Mucosa of descending colon (tissue), 3 donors: ENCODE results near the gene GPRC5C. TPM values are rescaled to one million over a fixed set of nuclear protein-coding genes. Genes with fewer than 3 reads are reported as not detected.

Experiments used
- ATAC-seq: fragments of 200-7000 bp; cut with Tn5 transposase; one replicate; pipeline ENCODE4 v1.9.1; 2020; ENCODE audit warnings: mild to moderate bottlenecking, moderate library complexity
- DNase-seq, 3 donors: peaks; one replicate each; pipeline ENCODE4 v3.0.0-alpha.2; 2020
- H3K36me3 ChIP-seq: fragments of 200-600 bp; one replicate; pipeline ENCODE4 v1.8.0; 2021; ENCODE audit warnings: low read depth, mild to moderate bottlenecking
- H3K4me1 ChIP-seq: fragments of 200-600 bp; one replicate; pipeline ENCODE4 v1.8.0; 2021; ENCODE audit warnings: low read depth, mild to moderate bottlenecking
- H3K4me3 ChIP-seq: fragments of 200-600 bp; one replicate; pipeline ENCODE4 v1.8.0; 2021; ENCODE audit warnings: mild to moderate bottlenecking
- H3K9me3 ChIP-seq: fragments of 200-600 bp; one replicate; pipeline ENCODE4 v1.8.0; 2021; ENCODE audit warnings: mild to moderate bottlenecking
- CTCF ChIP-seq: fragments of 200-600 bp; IDR thresholded peaks from one replicate; pipeline ENCODE4 v1.8.0; 2022; ENCODE audit warnings: antibody characterized with exemption, mild to moderate bottlenecking
- intact Hi-C, 2 donors: fragments of 100-400 bp; cut with DNase I in 1 of 2; cut with micrococcal nuclease in 1 of 2; formaldehyde crosslinking; loops; one replicate each; pipeline versions ENCODE4 v1.11.0 to v1.11.1; 2022; cut with DNase I, micrococcal nuclease
- total RNA-seq, 3 donors: library from RNA; stranded (reverse); fragmentation: NEBNext Ultra II Directional in 2 of 3; extraction: Animal tissue kit (Norgen Biotek cat#: 25700) in 2 of 3; gene quantifications; one replicate each; pipeline versions ENCODE4 v1.2.1 to v1.2.4, GENCODE V29; 2021 to 2023
- donor health status: DM: no; HTN: no; CAD: no; lungs with moderate emphysema.
- donor health status: DM: no; HTN: no; CAD: no.
- donor health status: DM: no; HTN: yes; CAD: no.

GPRC5C gene
- total RNA-seq, 3 donors from 2014 or later = 62.2 to 172 (median 139) TPM

- Histone ChIP-seq H3K36me3 (no peaks in the 10 kb centered on the region), H3K4me3 (no peak overlapping the region), H3K4me1 (peaks cover 7% of the 10 kb centered on the region), H3K9me3 (no peaks in the 10 kb centered on the region)
- no peak for TF ChIP-seq CTCF
- DNase-seq = peak in 1 of 3 donors; percentile 21
- ATAC-seq = no peak
- intact Hi-C loops = no loop called here
Measured at GRCh38 chr17:74393346-74393942, 38.4 kb upstream of the GPRC5C start.

GRCh38 chr17:74394275-74394950 lies 37.5 kb upstream of the GPRC5C start:
- ATAC-seq (no peak), DNase-seq (peak in 1 of 3 donors; percentile 39)
- Histone ChIP-seq H3K36me3 (no peaks in the 10 kb centered on the region), H3K4me1 (peaks cover 7% of the 10 kb centered on the region), H3K4me3 (no peak overlapping the region), H3K9me3 (no peaks in the 10 kb centered on the region)
- TF ChIP-seq CTCF = no peak
- intact Hi-C loops = no loop called here

- DNase-seq = peak; percentile 47 to 64 (median 52)
- no peak overlapping the region for H3K4me3 ChIP-seq
- H3K36me3 ChIP-seq = no peaks in the 10 kb centered on the region
- intact Hi-C loops = no loop called here
- TF ChIP-seq CTCF = no peak
- peak; percentile 97 for ATAC-seq
- H3K4me1 ChIP-seq = peaks cover 7% of the 10 kb centered on the region
- H3K9me3 ChIP-seq = no peaks in the 10 kb centered on the region
Measured at GRCh38 chr17:74394977-74395376, 36.9 kb upstream of the GPRC5C start.

- Histone ChIP-seq H3K9me3 (no peaks in the 10 kb centered on the region), H3K4me3 (no peak overlapping the region), H3K36me3 (no peaks in the 10 kb centered on the region), H3K4me1 (peaks cover 7% of the 10 kb centered on the region)
- DNase-seq (no peak), ATAC-seq (no peak)
- TF ChIP-seq CTCF = no peak
- intact Hi-C loops = no loop called here
Measured at GRCh38 chr17:74396567-74396966, 35.3 kb upstream of the GPRC5C start.

GRCh38 chr17:74402048-74402447 lies 29.8 kb upstream of the GPRC5C start:
- no peak for TF ChIP-seq CTCF

More at GRCh38 chr17:74402048-74402447, 29.8 kb upstream of the GPRC5C start:
- DNase-seq = no peak
- H3K36me3 ChIP-seq = no peaks in the 10 kb centered on the region
- no peaks in the 10 kb centered on the region for H3K9me3 ChIP-seq
- H3K4me3 ChIP-seq = no peak overlapping the region
- intact Hi-C loops = no loop called here
- ATAC-seq = no peak
- H3K4me1 ChIP-seq = no peaks in the 10 kb centered on the region
